K562 (cell line): ENCODE data around the gene APOM. TPM values are rescaled to one million over a fixed set of nuclear protein-coding genes. Genes with fewer than 3 reads are reported as not detected.

Experiments
- CTCF ChIP-seq, 3 experiments: IDR thresholded peaks in 2 of 3; conservative IDR thresholded peaks in 1 of 3; 2 replicates each; pipeline ENCODE4 v1.5.1; 2011 to 2012; ENCODE audit warnings: low read length in 3 of 3, mild to moderate bottlenecking in 3 of 3, control low read depth in 2 of 3, improper control_type of control experiment in 1 of 3, inconsistent platforms in 1 of 3, low read depth in 1 of 3, mixed read lengths in 1 of 3, moderate library complexity in 1 of 3; ENCODE audit not compliant: insufficient read depth in 2 of 3
- HDAC6 ChIP-seq: IDR thresholded peaks from 2 replicates; pipeline ENCODE4 v1.6.1; 2012; ENCODE audit warnings: low read depth, mild to moderate bottlenecking, control low read depth, inconsistent platforms, low read length, moderate library complexity
- HES1 ChIP-seq: fragments of 450-650 bp; IDR thresholded peaks from 2 replicates; pipeline ENCODE4 v1.6.1; 2016; ENCODE audit warnings: low read depth, mild to moderate bottlenecking, moderate library complexity
- HMG20B ChIP-seq: fragments of 250-450 bp; sonication (Bioruptor Pico); IDR thresholded peaks from 2 replicates; pipeline ENCODE4 v1.5.0; 2021; ENCODE audit warnings: mild to moderate bottlenecking
- HSF4 ChIP-seq: fragments of 250-450 bp; sonication (Bioruptor Pico); IDR thresholded peaks from 2 replicates; pipeline ENCODE4 v2.1.2; 2022; ENCODE audit warnings: mild to moderate bottlenecking, moderate library complexity, borderline replicate concordance
- MTA2 ChIP-seq: fragments of 450-650 bp; IDR thresholded peaks from 2 replicates; pipeline ENCODE4 v1.6.1; 2016; ENCODE audit warnings: low read depth
- NFRKB ChIP-seq: fragments of 450-650 bp; IDR thresholded peaks from 2 replicates; pipeline ENCODE4 v1.6.1; 2016; ENCODE audit warnings: low read depth
- SMARCB1 ChIP-seq: IDR thresholded peaks from 2 replicates; pipeline ENCODE4 v1.6.1; 2011; ENCODE audit warnings: improper control_type of control experiment, low read depth; ENCODE audit not compliant: insufficient read length
- SMARCE1 ChIP-seq: fragments of 450-650 bp; IDR thresholded peaks from 2 replicates; pipeline ENCODE4 v1.7.1; 2016; ENCODE audit warnings: mild to moderate bottlenecking
- TFE3 ChIP-seq: fragments of 450-650 bp; formaldehyde crosslinking; IDR thresholded peaks from 2 replicates; pipeline ENCODE4 v1.4.0; 2020; ENCODE audit warnings: mild to moderate bottlenecking, mixed read lengths
- ZBTB12 ChIP-seq: fragments of 250-450 bp; sonication (Bioruptor Pico); IDR thresholded peaks from 2 replicates; pipeline ENCODE4 v1.4.0; 2020
- ZBTB49 ChIP-seq: sonication (generic); formaldehyde crosslinking; IDR thresholded peaks from 2 replicates; pipeline ENCODE4 v1.8.0; 2022; ENCODE audit warnings: missing genetic modification reagents, mild to moderate bottlenecking, borderline replicate concordance
- ZNF282 ChIP-seq: sonication (generic); formaldehyde crosslinking; IDR thresholded peaks from 2 replicates; pipeline ENCODE4 v1.8.1; 2023; ENCODE audit warnings: missing genetic modification reagents
- ZNF398 ChIP-seq: fragments of 250-450 bp; sonication (Bioruptor Pico); IDR thresholded peaks from 2 replicates; pipeline ENCODE4 v1.8.0; 2021; ENCODE audit warnings: moderate library complexity, mild to moderate bottlenecking, inconsistent platforms
- ZNF551 ChIP-seq: fragments of 250-450 bp; sonication (Bioruptor Pico); IDR thresholded peaks from 2 replicates; pipeline ENCODE4 v1.5.0; 2021; ENCODE audit warnings: mild to moderate bottlenecking, moderate library complexity
- ZNF639 ChIP-seq, 2 experiments: fragments of 200-800 bp in 1 of 2; sonication (Bioruptor generic) in 1 of 2; sonication (generic) in 1 of 2; formaldehyde crosslinking in 1 of 2; IDR thresholded peaks in 1 of 2; conservative IDR thresholded peaks in 1 of 2; 2 replicates each; pipeline versions ENCODE4 v1.5.0 to v1.6.1; 2016 to 2020; ENCODE audit warnings: missing compliant biosample characterization in 1 of 2, missing genetic modification characterization in 1 of 2, missing genetic modification reagents in 1 of 2
- polyA plus RNA-seq, 8 experiments: library from polyadenylated mRNA; depleted of rRNA in 4 of 8; stranded (reverse) in 5 of 8; unstranded in 3 of 8; fragments of >200 nt; fragmentation: Nextera tagmentation in 2 of 8; fragmentation: Illumina TruSeq in 1 of 8; extraction: Ambion mirVana in 2 of 8; extraction: Trizol in 1 of 8; gene quantifications; 2 replicates each; pipeline versions ENCODE4 v1.2.1 to v1.2.3, GENCODE V29; 2011 to 2014; ENCODE audit warnings: inconsistent platforms in 1 of 8, missing spikeins in 1 of 8
- total RNA-seq, 7 experiments: library from RNA; depleted of rRNA in 6 of 7; stranded (reverse); fragments of >200 nt in 6 of 7; fragmentation: Illumina TruSeq in 2 of 7; extraction: Trizol in 2 of 7; gene quantifications; 2 replicates each; pipeline versions ENCODE4 v1.2.1 to v1.2.3, GENCODE V29; 2011 to 2021; ENCODE audit warnings: low replicate concordance in 1 of 7

The APOM gene
- total and polyA plus RNA-seq, 9 of the 15 experiments (the other 6 are each of a cell fraction or from before 2014, with no cell fraction given) = 5.7 to 24.3 (median 10.4) TPM

GRCh38 chr6:31691078-31691463 lies 35.4 kb downstream of the APOM start (continued):
- TF ChIP-seq ZNF398 = no peak
- no peak for TF ChIP-seq ZNF551 (CRISPR knock-in tag)
- TF ChIP-seq CTCF (IDR thresholded peaks at IDR 0.05 in 2 of 3, conservative IDR thresholded peaks at IDR 0.05 in 1 of 3; ENCODE audit: insufficient read depth in 2 of 3, low read depth in 1 of 3, low read length in 3 of 3) = 0 out of 6 replicates have a peak, but pooled peaks of 1 of the 3 experiments have one; percentile 9
- 0 out of 2 replicates have a peak, but pooled peaks have one; percentile 15 for TF ChIP-seq NFRKB
- TF ChIP-seq ZNF282 = no peak
- no peak for TF ChIP-seq MTA2
- TF ChIP-seq ZNF639 (CRISPR knock-in tag; conservative IDR thresholded peaks at IDR 0.05 in 1 of 2, IDR thresholded peaks at IDR 0.05 in 1 of 2) = 0 out of 4 replicates have a peak, but pooled peaks of 1 of the 2 experiments have one; percentile 0
- 0 out of 2 replicates have a peak, but pooled peaks have one; percentile 71 for TF ChIP-seq ZBTB49 (CRISPR knock-in tag)
- TF ChIP-seq HSF4 (CRISPR knock-in tag) = peak; percentile 85; the same call in 1 of the 2 replicates
- no peak for TF ChIP-seq SMARCB1
- no peak for TF ChIP-seq HES1
- no peak for TF ChIP-seq TFE3 (CRISPR knock-in tag)
- TF ChIP-seq SMARCE1 = no peak
- TF ChIP-seq HMG20B = no peak
- TF ChIP-seq ZBTB12 = no peak
- no peak for TF ChIP-seq HDAC6
